ENCODE data around the gene C5orf24.

- TF ChIP-seq CTCF (conservative IDR thresholded peaks at IDR 0.05) (peak; percentile 90), EZH2 (IDR thresholded peaks at IDR 0.05; ENCODE audit: low read depth) (no peak)
Observed at GRCh38 chr5:134905246-134905996, 59.7 kb downstream of the C5orf24 start.

All from PC-9 (cell line).